HEK293T (cell line): ENCODE results near the gene CLEC4F.

Experiments
- BHLHE40 ChIP-seq: fragments of 450-650 bp; IDR thresholded peaks from 2 replicates; pipeline ENCODE4 v1.6.1; 2016; ENCODE audit warnings: mild to moderate bottlenecking, moderate library complexity, borderline replicate concordance
- HDGF ChIP-seq: fragments of 450-650 bp; IDR thresholded peaks from 2 replicates; pipeline ENCODE4 v1.6.1; 2017; ENCODE audit warnings: antibody characterized with exemption, borderline replicate concordance
- ZNF384 ChIP-seq: fragments of 450-650 bp; IDR thresholded peaks from 2 replicates; pipeline ENCODE4 v1.6.1; 2016

DNA sequence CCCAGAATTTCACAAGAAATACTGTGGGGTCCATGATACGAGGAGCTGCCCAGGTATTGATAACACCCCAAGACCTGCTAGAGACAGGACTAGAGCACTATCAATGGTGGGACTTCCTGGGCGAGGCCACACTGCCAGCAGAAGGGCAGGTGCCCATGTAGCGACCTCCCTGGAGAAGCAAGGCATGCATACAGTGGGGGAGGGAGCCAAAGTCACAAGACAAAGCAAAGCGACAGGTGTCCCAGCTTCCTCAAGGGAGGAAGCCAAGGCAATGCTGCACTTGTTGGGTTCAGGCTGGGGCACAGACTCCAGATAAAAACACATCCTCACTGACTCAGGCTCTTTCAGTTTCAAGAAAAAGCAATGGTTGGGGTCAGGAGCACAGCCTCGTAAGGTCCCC is 7.7 kb upstream of the CLEC4F start:
- TF ChIP-seq BHLHE40 (no peak), HDGF (no peak), ZNF384 (no peak)
